Cardiac septum (tissue), 1 donor: ENCODE results near the gene PCIF1. TPM values are rescaled to one million over a fixed set of nuclear protein-coding genes. Genes with fewer than 3 reads are reported as not detected.

Experiments used
- DNase-seq: peaks from one replicate; pipeline ENCODE4 v3.0.0-alpha.2; 2020; ENCODE audit warnings: low spot score
- intact Hi-C: fragments of 100-400 bp; cut with DNase I; formaldehyde crosslinking; loops from one replicate; pipeline ENCODE4 v1.14.0; 2022
- long read RNA-seq: library from polyadenylated mRNA; unstranded; transcript quantifications from one replicate; pipeline ENCODE4 v2.0.0, GENCODE V29; 2021
- total RNA-seq: library from RNA; stranded (reverse); fragmentation: NEBNext Ultra II Directional; extraction: Animal tissue kit (Norgen Biotek cat#: 25700); gene quantifications from one replicate; pipeline ENCODE4 v1.2.1, GENCODE V29; 2021
- donor health status: DM: no; HTN: no; CAD: no.

PCIF1 gene
- total RNA-seq = 30.2 TPM
- long read RNA-seq, transcript PCIF1-201 (17 exons, 2,747 nt) = major isoform, 48 of 75 reads
- long read RNA-seq, partial matches to known transcripts = 11 of 75 reads
- long read RNA-seq, other reads (novel, unspliced or antisense) = 15 of 75 reads

DNA sequence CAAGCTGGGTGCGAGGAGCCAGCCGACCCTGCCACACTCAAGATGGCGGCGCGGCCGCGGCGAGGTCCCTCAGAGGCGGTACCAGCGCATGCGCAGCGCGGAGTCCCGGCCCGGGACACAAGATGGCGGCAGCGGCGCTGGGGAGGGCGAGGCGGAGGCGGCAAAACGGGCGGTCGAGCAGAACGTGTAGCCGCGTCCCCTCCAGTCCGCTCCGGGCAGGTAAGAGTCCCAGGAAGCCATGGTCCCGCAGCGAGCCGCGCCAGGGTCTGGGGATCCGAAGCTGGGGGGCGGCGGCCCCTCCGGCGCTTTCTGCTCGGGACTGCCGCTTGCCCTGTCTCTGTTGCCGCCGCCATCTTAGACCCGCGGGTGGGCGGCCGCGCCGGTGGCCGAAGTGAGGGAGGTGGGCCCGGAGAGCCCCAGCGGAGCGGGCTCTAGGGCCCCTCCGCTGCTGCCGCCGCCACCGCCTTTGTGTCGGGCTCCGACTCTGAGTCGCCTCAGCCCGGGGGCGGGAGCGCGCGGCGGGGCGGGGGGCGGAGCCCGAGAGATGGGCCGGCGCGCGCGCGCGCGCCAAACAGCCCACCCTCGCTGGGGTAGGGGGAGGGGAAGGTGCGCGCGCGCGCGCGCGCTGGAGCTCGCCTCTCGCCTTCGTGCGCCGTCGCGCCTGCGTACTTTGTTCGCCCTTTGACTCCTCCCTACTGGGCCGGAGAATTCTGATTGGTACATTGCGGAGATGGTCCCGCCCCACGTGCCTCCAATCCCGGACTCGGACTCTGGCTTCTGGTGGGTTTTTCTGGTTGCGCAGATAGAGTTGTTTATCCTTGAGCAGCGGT, at the start of gene PCIF1:
PCIF1 (plus strand) TSS at position 98 of the 830 bp plus-strand sequence. CDS start 4,317 bp downstream, outside the sequence.
- DNase-seq = peak; percentile 99
- intact Hi-C loops = loop anchor here (1.0 to 5.0 kb wide), 2 partner anchors 38 to 44 kb away; partner anchors contain the start of genes CTSA, NEURL2 and ZNF335

DNA sequence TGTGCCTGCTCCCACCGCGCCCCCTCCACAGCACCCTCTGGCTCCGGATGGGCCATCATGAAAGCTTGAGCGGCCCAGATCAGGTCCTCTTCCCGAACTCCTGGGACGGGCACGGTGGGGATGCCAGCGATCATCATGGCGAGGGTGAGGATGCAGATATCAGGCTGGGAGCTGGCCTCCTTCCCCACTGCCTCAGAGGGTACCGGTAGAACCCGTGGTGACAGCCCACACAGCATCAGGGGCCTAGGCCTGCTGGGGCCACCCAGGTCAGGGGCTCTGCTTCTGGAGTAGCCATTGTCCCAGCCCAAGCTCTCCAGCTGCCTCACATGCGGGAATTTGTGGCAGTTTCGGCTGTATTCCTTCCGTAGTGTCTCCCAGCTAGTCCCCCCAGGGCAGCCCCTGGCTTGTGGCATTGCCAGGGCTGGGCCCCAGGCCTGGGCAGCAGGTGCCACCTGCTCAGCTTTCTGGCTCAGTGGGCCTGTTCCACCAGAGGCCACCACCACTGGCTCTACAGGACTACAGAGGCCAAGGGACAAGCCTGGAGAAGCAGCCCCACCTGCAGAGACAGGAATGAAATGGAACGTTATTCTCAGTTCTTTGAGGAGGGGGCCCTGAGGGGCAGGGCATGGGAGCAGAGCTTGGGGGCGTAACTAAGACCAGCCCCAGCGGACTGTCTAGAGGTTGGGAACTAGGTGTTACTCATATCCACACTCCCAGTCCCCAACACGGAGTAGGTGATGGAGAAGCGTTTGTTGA, 47.7 kb upstream of the PCIF1 start:
- no peak for DNase-seq
- intact Hi-C loops = no loop called here

GRCh38 chr20:45887346-45887715, 47.2 kb upstream of the PCIF1 start, which contains the start of gene SPATA25:
SPATA25 (minus strand) TSS chr20:45887622; CDS start chr20:45887590, 32 bp downstream.
- intact Hi-C loops = no loop called here
- DNase-seq = no peak

DNA sequence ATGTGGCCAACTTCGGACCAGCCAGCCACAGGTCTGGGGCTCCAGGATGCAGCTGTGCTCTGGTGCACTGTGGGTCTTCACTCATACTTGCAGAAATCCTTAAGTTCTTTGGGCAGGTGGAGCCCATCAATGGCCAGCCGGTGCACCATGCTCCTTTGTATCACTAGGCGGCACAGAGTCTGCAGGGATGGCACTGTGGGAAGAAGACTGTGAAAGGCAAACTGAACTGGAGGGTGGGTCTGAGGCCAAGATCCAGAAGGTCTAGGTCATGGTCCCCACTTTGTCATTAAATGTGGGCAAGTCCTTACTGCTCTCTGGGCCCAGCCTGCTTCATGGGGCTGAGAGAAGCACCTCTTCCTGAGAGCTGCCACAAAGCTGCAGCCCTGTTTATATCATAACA, 45.8 kb upstream of the PCIF1 start:
- intact Hi-C loops = no loop called here
- no peak for DNase-seq

DNA sequence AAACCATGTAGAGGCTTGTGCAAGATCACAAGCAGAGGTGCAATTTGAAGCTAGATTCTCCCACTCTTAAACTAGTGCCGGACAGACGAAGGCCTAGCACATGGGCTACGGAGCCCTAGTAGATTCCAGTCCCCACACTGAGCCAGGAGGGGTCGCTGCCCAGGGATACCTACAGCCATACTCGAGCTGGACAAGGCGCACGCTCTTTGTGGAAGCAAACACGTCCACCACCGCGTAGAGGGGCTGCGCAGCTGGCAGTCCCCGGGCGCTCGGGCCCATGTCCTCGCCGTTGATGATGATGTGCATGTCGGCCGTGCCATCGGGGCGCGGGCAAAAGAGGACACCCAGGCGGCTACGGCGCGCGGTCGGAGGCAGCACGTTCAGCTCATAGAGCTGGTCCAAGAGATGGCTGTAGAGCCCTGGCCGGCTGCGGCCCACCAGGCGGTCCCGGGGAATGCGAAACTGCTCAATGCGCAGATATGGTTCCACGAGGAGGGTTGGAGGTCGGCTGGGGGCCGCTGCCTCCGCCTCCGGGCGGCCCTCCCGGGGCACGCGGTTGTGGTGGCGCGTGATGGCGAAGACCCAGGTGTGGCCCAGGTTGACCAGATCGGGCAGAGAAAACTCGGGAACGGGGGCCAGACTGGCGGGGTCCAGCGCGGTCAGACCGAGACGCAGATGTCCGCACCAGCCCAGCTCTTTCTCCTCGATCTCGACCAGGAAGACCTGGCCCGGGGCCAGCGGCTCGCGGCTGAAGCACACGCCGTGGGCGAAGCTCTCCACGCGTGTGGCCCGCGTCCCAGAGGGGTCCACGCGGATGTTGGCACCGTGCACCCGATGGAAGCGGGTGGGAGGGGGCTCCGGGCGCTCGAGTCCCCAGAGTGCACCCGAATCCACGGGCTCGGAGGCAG, 44.2 kb upstream of the PCIF1 start:
- DNase-seq = peak; percentile 92
- intact Hi-C loops = loop anchor here (2.0 kb wide), 1 partner anchor 80 kb away; no protein-coding TSS in a partner anchor

- DNase-seq = peak; percentile 97
- intact Hi-C loops = loop anchor here (1.0 to 2.0 kb wide), 2 partner anchors 44 to 80 kb away; no protein-coding TSS in a partner anchor
Measured at GRCh38 chr20:45890985-45891983, 43.2 kb upstream of the PCIF1 start, which contains the start of the genes CTSA and NEURL2. CTSA (plus strand) TSS chr20:45891335; CDS start chr20:45891569, 234 bp downstream. NEURL2 (minus strand) TSS chr20:45891208; CDS start chr20:45890991, 217 bp downstream.

DNA sequence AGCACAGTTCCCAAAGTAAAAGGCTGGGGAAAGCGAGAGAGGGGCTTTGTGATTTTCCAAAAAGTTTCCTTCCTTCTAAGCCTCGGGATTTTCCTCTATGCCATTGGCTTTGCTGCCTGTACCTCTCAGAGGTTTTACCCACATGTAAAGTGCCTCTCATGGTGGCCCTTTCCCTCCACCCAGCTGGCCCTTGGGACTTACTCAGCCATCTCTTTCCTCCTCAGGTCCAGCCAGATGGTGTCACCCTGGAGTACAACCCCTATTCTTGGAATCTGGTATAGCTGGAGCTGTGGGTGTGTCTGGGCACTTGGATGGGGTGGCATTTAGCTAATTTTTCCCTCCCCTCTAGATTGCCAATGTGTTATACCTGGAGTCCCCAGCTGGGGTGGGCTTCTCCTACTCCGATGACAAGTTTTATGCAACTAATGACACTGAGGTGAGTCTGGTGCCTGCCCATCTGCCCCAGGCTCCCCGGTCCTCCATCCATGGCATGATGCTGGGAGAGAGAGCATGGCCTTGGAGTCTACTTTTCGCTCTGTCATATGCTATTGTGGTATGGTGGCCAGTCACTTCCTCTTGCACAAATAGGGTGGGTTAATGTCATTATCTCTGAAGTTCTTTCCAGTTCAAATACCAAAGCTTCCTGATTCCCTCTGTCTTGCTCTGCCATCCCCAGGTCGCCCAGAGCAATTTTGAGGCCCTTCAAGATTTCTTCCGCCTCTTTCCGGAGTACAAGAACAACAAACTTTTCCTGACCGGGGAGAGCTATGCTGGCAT, 42.2 kb upstream of the PCIF1 start:
- intact Hi-C loops = no loop called here
- DNase-seq = no peak

GRCh38 chr20:45892828-45893500, 41.5 kb upstream of the PCIF1 start:
- no peak for DNase-seq
- intact Hi-C loops = no loop called here

DNA sequence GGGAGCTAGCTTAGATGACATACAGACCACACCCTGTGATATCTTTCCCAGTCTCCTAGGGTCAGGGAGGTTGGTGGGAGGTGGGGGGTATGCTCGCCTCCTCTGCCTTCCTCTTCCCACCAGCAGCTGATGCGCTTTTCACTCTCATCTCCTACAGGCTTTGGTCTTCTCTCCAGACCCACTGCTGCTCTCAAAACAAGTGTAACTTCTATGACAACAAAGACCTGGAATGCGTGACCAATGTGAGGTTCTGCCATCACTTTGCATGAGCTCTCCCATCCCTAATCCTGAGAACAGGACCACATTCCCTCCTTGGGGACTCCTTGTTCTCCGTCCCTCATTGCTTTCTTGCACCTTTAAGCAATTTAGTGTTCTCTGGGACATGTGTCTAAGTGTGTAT, 40.7 kb upstream of the PCIF1 start:
- no peak for DNase-seq
- intact Hi-C loops = no loop called here

DNA sequence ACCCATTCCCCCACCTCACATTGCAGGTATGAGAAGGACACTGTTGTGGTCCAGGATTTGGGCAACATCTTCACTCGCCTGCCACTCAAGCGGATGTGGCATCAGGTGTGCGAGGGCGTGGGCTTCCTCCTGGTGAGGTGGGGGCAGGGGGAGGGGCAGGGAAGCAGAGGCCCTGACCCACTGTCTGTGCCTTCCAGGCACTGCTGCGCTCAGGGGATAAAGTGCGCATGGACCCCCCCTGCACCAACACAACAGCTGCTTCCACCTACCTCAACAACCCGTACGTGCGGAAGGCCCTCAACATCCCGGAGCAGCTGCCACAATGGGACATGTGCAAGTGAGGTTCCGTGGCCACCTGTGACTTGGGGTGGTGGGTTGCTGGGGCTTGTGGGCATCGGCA, 39.7 kb upstream of the PCIF1 start:
- DNase-seq = no peak
- intact Hi-C loops = no loop called here

GRCh38 chr20:45896641-45897161, 37.8 kb upstream of the PCIF1 start:
- intact Hi-C loops = no loop called here
- DNase-seq = no peak

GRCh38 chr20:45897289-45897688, 37.2 kb upstream of the PCIF1 start:
- intact Hi-C loops = no loop called here

GRCh38 chr20:45897692-45898091, 36.8 kb upstream of the PCIF1 start:
- intact Hi-C loops = no loop called here

More at GRCh38 chr20:45897289-45897688, 37.2 kb upstream of the PCIF1 start:
- no peak for DNase-seq

DNA sequence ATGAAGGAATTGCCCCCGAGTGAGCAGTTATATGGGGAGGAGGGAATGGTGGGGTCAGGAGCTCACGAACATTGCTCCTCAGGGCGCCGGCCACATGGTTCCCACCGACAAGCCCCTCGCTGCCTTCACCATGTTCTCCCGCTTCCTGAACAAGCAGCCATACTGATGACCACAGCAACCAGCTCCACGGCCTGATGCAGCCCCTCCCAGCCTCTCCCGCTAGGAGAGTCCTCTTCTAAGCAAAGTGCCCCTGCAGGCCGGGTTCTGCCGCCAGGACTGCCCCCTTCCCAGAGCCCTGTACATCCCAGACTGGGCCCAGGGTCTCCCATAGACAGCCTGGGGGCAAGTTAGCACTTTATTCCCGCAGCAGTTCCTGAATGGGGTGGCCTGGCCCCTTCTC, 36.2 kb upstream of the PCIF1 start:
- DNase-seq = no peak
- intact Hi-C loops = no loop called here

More at GRCh38 chr20:45897692-45898091, 36.8 kb upstream of the PCIF1 start:
- DNase-seq = no peak

DNA sequence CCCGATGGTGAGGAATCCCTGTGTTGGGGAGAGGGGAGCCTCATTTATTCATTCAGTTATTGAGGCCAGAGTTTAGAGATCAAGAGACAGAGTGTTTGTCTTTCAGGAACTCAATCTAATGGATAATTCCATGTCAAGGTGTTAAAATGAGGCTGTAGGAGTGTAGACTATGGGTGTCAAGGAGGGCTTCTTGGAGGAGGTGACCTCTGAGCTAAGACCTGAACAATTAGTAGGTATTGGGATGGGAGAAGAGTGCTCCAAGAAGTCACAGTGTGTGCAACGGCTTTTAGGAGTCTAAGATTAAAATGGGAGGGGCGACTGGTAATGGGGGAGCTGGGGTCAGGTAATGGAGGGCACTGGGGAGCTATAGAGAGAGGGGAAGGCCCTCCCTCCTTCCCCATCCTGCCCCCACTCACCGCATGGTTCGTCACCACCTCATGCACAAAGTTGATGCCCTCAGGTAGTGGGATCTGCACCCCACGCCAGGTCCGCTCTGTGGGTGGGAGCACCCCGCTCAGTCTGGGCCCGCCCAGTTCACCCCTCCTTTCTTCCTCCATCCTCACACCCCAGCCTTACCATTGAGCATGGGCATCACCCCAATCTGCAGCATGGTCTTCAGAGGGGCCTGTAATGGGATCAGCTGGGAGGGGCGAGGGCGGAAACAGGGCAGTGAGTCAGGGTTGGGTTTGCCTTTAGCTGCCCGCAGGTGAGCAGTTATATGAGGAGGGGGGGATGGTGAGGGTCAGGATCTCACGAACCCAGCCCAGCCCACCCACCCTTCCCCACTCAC, 35.2 kb upstream of the PCIF1 start:
- DNase-seq = no peak
- intact Hi-C loops = no loop called here
